Activated B cell treated with CpG ODN at 0.5 μM for 24 hours (primary cell): Measurements from ENCODE around the gene PHKG2. TPM values are rescaled to one million over a fixed set of nuclear protein-coding genes. Genes with fewer than 3 reads are reported as not detected.

Experiments used
- ATAC-seq: fragments of 200-7000 bp; cut with Tn5 transposase; one replicate; pipeline ENCODE4 v1.10.0; 2021; ENCODE audit warnings: low read depth, mild to moderate bottlenecking, moderate library complexity
- CTCF ChIA-PET: fragments of 350-600 bp; sonication (Branson Sonifier 250); formaldehyde crosslinking; loops from one replicate; lab custom pipeline; 2021; ENCODE audit warnings: antibody characterized with exemption; lab: Charles Lee
- POLR2A ChIA-PET: fragments of 350-600 bp; sonication (Branson Sonifier 250); formaldehyde crosslinking; loops from one replicate; lab custom pipeline; 2021; ENCODE audit warnings: antibody characterized with exemption; lab: Charles Lee
- DNase-seq: peaks from one replicate; pipeline ENCODE4 v3.0.0; 2022
- H3K27ac Mint-ChIP-seq: one replicate; pipeline ENCODE4 v1.8.0; 2020; ENCODE audit warnings: mixed read lengths
- H3K27me3 Mint-ChIP-seq: one replicate; pipeline ENCODE4 v1.8.0; 2021; ENCODE audit warnings: mixed read lengths
- H3K36me3 Mint-ChIP-seq: one replicate; pipeline ENCODE4 v1.8.0; 2021; ENCODE audit warnings: low read depth, mixed read lengths
- H3K4me1 Mint-ChIP-seq: one replicate; pipeline ENCODE4 v1.8.0; 2021; ENCODE audit warnings: mixed read lengths
- H3K4me3 Mint-ChIP-seq: one replicate; pipeline ENCODE4 v1.8.0; 2020; ENCODE audit warnings: mild to moderate bottlenecking, mixed read lengths
- H3K9me3 Mint-ChIP-seq: one replicate; pipeline ENCODE4 v1.8.0; 2020; ENCODE audit warnings: mixed read lengths
- intact Hi-C: fragments of 100-400 bp; cut with micrococcal nuclease; formaldehyde crosslinking; loops from one replicate; pipeline ENCODE4 v1.15.1; 2024
- total RNA-seq: library from RNA; stranded (reverse); gene quantifications from 2 replicates; pipeline ENCODE4 v1.2.3, GENCODE V29; 2022
- TF ChIP-seq, protein P1 (sequence below): fragments of 200-600 bp; IDR thresholded peaks from one replicate; pipeline ENCODE4 v1.8.0; 2022; ENCODE audit warnings: antibody characterized with exemption, mild to moderate bottlenecking

PHKG2 gene
- total RNA-seq, 1 donor from 2014 or later = 51.4 TPM

DNA sequence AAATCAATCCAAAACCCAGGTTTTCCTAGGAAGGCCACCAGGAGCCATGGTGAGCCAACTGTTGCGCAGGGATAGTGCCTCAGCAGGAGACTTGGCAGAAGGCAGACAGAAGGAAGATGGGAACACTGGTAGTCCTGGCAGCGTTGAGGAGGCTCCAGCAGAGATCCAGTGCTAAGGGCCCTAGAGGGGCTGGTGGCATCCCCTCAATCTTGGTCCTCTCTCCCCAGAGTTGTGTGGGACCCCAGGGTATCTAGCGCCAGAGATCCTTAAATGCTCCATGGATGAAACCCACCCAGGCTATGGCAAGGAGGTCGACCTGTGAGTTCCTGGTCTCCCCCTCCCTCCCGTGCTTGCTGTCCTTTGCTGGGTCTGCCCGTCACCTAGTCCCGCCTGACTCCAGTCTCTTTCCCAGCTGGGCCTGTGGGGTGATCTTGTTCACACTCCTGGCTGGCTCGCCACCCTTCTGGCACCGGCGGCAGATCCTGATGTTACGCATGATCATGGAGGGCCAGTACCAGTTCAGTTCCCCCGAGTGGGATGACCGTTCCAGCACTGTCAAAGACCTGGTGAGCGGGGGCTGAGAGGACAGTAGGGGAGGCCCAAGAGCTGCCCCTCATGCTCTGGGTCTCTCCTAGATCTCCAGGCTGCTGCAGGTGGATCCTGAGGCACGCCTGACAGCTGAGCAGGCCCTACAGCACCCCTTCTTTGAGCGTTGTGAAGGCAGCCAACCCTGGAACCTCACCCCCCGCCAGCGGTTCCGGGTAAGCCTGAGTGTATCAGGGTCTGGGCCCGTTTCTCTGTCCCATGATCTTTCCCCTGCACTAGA is 7.9 kb downstream of the PHKG2 start:
- ChIA-PET CTCF (no interaction called here), POLR2A (no interaction called here)
- Mint-ChIP-seq H3K4me3 (no peak overlapping the region), H3K27me3 (no peaks in the 10 kb centered on the region), H3K27ac (no peak overlapping the region), H3K4me1 (peaks cover 20% of the 10 kb centered on the region), H3K9me3 (no peaks in the 10 kb centered on the region), H3K36me3 (peaks cover 45% of the 10 kb centered on the region)
- intact Hi-C loops = no loop called here
- DNase-seq = no peak
- ATAC-seq = no peak
- TF ChIP-seq, protein P1, sequence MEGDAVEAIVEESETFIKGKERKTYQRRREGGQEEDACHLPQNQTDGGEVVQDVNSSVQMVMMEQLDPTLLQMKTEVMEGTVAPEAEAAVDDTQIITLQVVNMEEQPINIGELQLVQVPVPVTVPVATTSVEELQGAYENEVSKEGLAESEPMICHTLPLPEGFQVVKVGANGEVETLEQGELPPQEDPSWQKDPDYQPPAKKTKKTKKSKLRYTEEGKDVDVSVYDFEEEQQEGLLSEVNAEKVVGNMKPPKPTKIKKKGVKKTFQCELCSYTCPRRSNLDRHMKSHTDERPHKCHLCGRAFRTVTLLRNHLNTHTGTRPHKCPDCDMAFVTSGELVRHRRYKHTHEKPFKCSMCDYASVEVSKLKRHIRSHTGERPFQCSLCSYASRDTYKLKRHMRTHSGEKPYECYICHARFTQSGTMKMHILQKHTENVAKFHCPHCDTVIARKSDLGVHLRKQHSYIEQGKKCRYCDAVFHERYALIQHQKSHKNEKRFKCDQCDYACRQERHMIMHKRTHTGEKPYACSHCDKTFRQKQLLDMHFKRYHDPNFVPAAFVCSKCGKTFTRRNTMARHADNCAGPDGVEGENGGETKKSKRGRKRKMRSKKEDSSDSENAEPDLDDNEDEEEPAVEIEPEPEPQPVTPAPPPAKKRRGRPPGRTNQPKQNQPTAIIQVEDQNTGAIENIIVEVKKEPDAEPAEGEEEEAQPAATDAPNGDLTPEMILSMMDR = no peak

- intact Hi-C loops = no loop called here
- DNase-seq (no peak), ATAC-seq (no peak)
- ChIA-PET POLR2A (no interaction called here), CTCF (no interaction called here)
- no peaks in the 10 kb centered on the region for H3K9me3 Mint-ChIP-seq
- H3K27me3 Mint-ChIP-seq = no peaks in the 10 kb centered on the region
- TF ChIP-seq, protein P1 = no peak
- no peak overlapping the region for H3K4me3 Mint-ChIP-seq
- H3K4me1 Mint-ChIP-seq = peaks cover 21% of the 10 kb centered on the region
- no peak overlapping the region for H3K27ac Mint-ChIP-seq
- H3K36me3 Mint-ChIP-seq = peaks cover 43% of the 10 kb centered on the region
Measured at GRCh38 chr16:30756781-30757100, 8.5 kb downstream of the PHKG2 start.

DNA sequence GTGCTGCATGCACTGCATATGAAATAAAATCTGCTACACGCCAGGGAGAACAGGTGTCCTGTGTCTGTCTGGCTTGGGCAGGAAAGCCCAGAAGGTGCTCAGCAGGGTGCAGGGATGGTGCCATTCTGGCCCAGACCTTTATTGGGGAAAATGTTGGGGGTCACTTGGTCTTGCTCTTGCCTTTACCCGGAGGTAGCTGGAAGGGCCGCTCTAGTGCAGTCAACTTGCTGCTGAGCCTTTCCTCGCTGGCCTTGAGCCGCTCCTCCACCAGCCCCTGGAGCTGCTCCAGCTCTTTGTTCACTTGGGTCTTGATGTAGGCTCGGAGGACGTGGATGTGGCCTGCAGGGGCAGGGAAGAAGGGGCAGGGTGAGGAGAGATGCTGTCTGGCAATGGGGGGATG is 9.1 kb downstream of the PHKG2 start:
- no peak for DNase-seq
- no peak overlapping the region for H3K4me3 Mint-ChIP-seq
- POLR2A ChIA-PET = interaction anchor here (0.6 to 0.7 kb wide), 2 partner anchors 127 to 441 kb away, joined by 3 to 6 read pairs; no protein-coding TSS in a partner anchor
- TF ChIP-seq, protein P1 = no peak
- ATAC-seq = no peak
- CTCF ChIA-PET = no interaction called here
- H3K4me1 Mint-ChIP-seq = peaks cover 24% of the 10 kb centered on the region
- no peaks in the 10 kb centered on the region for H3K9me3 Mint-ChIP-seq
- no peaks in the 10 kb centered on the region for H3K27me3 Mint-ChIP-seq
- intact Hi-C loops = no loop called here
- peaks cover 48% of the 10 kb centered on the region for H3K36me3 Mint-ChIP-seq
- H3K27ac Mint-ChIP-seq = peak overlapping the region; percentile 18

DNA sequence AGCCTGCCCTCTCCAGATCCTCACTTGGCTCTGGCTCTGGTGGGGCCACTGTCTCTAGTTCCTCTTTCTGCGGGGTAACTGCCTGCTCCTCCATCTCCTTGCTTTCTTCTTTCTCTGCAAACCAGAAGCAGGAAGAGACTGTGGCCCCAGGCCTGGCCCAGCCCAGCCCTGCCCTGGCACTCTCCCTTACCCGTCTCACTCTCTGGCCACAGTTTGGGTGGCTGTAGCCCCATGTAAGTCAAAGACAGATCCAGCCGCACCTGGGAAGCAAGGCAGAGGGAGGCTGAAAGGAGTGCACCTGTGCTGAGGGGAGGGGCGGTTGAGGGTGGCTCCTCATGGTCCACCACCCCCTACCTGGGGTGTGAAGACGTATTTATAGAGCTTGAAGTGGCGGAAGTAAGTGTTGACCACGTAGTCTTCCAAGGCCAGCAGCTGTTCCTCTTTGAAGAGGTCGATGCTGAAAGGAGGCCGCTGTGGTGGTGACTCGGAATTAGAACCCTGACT is 10.8 kb downstream of the PHKG2 start:
- intact Hi-C loops = no loop called here
- ATAC-seq (no peak), DNase-seq (no peak)
- TF ChIP-seq, protein P1 = no peak
- H3K4me1 Mint-ChIP-seq = peaks cover 39% of the 10 kb centered on the region
- POLR2A ChIA-PET = interaction anchor here (3.6 kb wide), 1 partner anchor 11 kb away, joined by 13 read pairs; the partner anchor contains the start of gene PHKG2
- H3K9me3 Mint-ChIP-seq = no peaks in the 10 kb centered on the region
- CTCF ChIA-PET = no interaction called here
- no peak overlapping the region for H3K4me3 Mint-ChIP-seq
- H3K36me3 Mint-ChIP-seq = peaks cover 52% of the 10 kb centered on the region
- H3K27me3 Mint-ChIP-seq = no peaks in the 10 kb centered on the region
- peak overlapping the region; percentile 76 for H3K27ac Mint-ChIP-seq

DNA sequence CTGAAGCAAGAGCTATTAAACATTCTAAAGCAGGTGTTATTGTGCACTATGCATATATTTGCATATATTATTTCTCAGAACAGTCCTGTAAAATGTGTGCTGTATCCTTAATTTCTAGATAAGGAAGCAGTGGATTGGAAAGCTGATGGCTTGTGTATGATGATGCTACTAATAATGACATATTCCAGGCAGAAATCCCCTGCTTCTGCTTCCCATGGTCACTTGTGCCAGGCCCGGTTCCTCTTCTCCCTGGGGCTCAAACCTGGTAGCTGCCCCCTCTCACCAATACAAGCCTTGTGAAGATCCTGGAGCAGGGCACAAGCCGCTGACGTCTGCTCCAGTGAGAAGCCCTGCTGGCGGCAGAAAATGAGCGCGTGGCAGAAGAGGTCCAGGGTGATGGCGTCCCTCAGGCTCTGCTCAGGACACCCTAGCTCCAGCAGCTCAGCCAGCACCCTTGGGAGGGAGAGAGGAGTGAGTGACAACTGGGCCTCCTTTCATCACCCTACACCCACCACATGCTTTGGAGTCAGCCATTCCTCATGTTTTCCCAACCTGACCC is 11.9 kb downstream of the PHKG2 start:
- TF ChIP-seq, protein P1 = no peak
- Mint-ChIP-seq H3K9me3 (no peaks in the 10 kb centered on the region), H3K36me3 (peaks cover 55% of the 10 kb centered on the region), H3K27ac (no peak overlapping the region), H3K4me1 (peaks cover 39% of the 10 kb centered on the region), H3K4me3 (no peak overlapping the region), H3K27me3 (no peaks in the 10 kb centered on the region)
- ATAC-seq (no peak), DNase-seq (no peak)
- ChIA-PET CTCF (no interaction called here), POLR2A (interaction anchor here (1.0 to 3.6 kb wide), 5 partner anchors 12 to 357 kb away, joined by 3 to 13 read pairs (median 4); partner anchors contain the start of genes KAT8 and PHKG2)
- intact Hi-C loops = loop anchor here (5.0 kb wide), 1 partner anchor 132 kb away; the partner anchor contains the start of gene BCL7C
